K562 (cell line): Measurements from ENCODE around the gene ENTPD6. TPM values are rescaled to one million over a fixed set of nuclear protein-coding genes. Genes with fewer than 3 reads are reported as not detected.

Experiments used
- ATAC-seq: fragments of 200-7000 bp; cut with Tn5 transposase; 3 replicates; pipeline ENCODE4 v1.9.1; 2020; ENCODE audit warnings: moderate library complexity
- BruUV-seq: library from RNA; stranded (reverse); fragments of 400-500 nt; replicated peaks from 2 replicates; lab custom pipeline; 2021; lab: Mats Ljungman, UMichigan
- CTCF ChIA-PET: fragments of 300-600 bp; formaldehyde crosslinking; extraction: SDS; loops from one replicate; lab custom pipeline; 2021; ENCODE audit warnings: low intra/inter-chr PET ratio; lab: Yijun Ruan, JAX
- POLR2A ChIA-PET: fragments of 300-600, 350-650 bp; sonication (Branson Sonifier 250); formaldehyde crosslinking; extraction: SDS; loops from one replicate; lab custom pipeline; 2021; ENCODE audit warnings: antibody characterized with exemption, inconsistent platforms; lab: Yijun Ruan, JAX
- DNase-seq, 4 experiments: peaks; one replicate each; pipeline versions ENCODE4 v3.0.0 to v3.0.0-alpha.2; 2011 to 2018; ENCODE audit warnings: low spot score in 3 of 4, mixed read lengths in 3 of 4; ENCODE audit errors: extremely low read depth in 1 of 4
- FAIRE-seq: peaks from 2 replicates; lab custom pipeline; 2011; peaks lifted over from hg19 to GRCh38; lab: Jason Lieb, UNC
- H2AFZ ChIP-seq: 2 replicates; pipeline ENCODE4 v1.6.0; 2011; ENCODE audit warnings: low read depth, low read length, control low read depth, inconsistent platforms
- H3K27ac ChIP-seq: fragments of 200-600 bp; 3 replicates; pipeline ENCODE4 v1.8.0; 2011; ENCODE audit warnings: low read depth, mild to moderate bottlenecking, control low read depth, inconsistent platforms, low read length, moderate library complexity, mixed read lengths; ENCODE audit errors: extremely low read depth
- H3K27me3 ChIP-seq, 2 experiments: fragments of 300-600 bp in 1 of 2; 2 replicates in 1 of 2; 3 replicates in 1 of 2; pipeline versions ENCODE4 v1.6.0 to v1.8.0; 2011; ENCODE audit warnings: inconsistent platforms in 2 of 2, low read length in 2 of 2, mild to moderate bottlenecking in 1 of 2, mixed read lengths in 1 of 2, moderate library complexity in 1 of 2; ENCODE audit not compliant: control insufficient read depth in 2 of 2, insufficient read depth in 2 of 2
- H3K36me3 ChIP-seq: fragments of 300-600 bp; 3 replicates; pipeline ENCODE4 v1.8.0; 2011; ENCODE audit warnings: mild to moderate bottlenecking, low read length, inconsistent platforms; ENCODE audit not compliant: control insufficient read depth, insufficient read depth
- H3K4me1 ChIP-seq, 2 experiments: fragments of 200-600 bp in 1 of 2; replicated peaks in 1 of 2; 2 replicates in 1 of 2; 3 replicates in 1 of 2; pipeline versions ENCODE4 v1.5.1 to v1.8.0; 2011; ENCODE audit warnings: inconsistent platforms in 2 of 2, low read length in 2 of 2, mild to moderate bottlenecking in 1 of 2, mixed read lengths in 1 of 2, moderate library complexity in 1 of 2; ENCODE audit not compliant: control insufficient read depth in 2 of 2, insufficient read depth in 2 of 2
- H3K4me2 ChIP-seq: 2 replicates; pipeline ENCODE4 v1.6.1; 2011; ENCODE audit warnings: low read length, control low read depth, inconsistent platforms, mixed read lengths; ENCODE audit not compliant: insufficient read depth
- H3K4me3 ChIP-seq: fragments of 200-600 bp; sonication (generic), shearing (Covaris generic); 2 replicates; pipeline ENCODE4 v1.5.1; 2016; ENCODE audit warnings: control low read depth, inconsistent platforms
- H3K79me2 ChIP-seq: fragments of 200-600 bp; 3 replicates; pipeline ENCODE4 v1.8.0; 2011; ENCODE audit warnings: low read length, inconsistent platforms; ENCODE audit not compliant: control insufficient read depth, insufficient read depth
- H3K9ac ChIP-seq, 2 experiments: 2 replicates each; pipeline versions ENCODE4 v1.6.0 to v1.6.1; 2011; ENCODE audit warnings: low read depth in 2 of 2, low read length in 2 of 2, control low read depth in 1 of 2, inconsistent platforms in 1 of 2, mild to moderate bottlenecking in 1 of 2, mixed read lengths in 1 of 2; ENCODE audit not compliant: insufficient read depth in 1 of 2
- H3K9me1 ChIP-seq: one replicate; pipeline ENCODE4 v1.6.0; 2011; ENCODE audit warnings: inconsistent platforms, mild to moderate bottlenecking, low read length, moderate library complexity; ENCODE audit not compliant: control insufficient read depth, insufficient read depth
- H3K9me3 ChIP-seq: replicated peaks from 2 replicates; pipeline ENCODE4 v1.5.1; 2011; ENCODE audit warnings: low read depth, low read length, inconsistent platforms; ENCODE audit not compliant: control insufficient read depth, insufficient read depth
- H4K20me1 ChIP-seq: replicated peaks from 2 replicates; pipeline ENCODE4 v1.6.1; 2011; ENCODE audit warnings: low read length, inconsistent platforms, mixed read lengths; ENCODE audit not compliant: control insufficient read depth, insufficient read depth
- ARNT ChIP-seq, 2 experiments: fragments of 450-650 bp; IDR thresholded peaks; 2 replicates each; pipeline ENCODE4 v1.6.1; 2016; ENCODE audit warnings: mild to moderate bottlenecking in 1 of 2
- ELF1 ChIP-seq: fragments of 200-800 bp; sonication (Bioruptor generic); IDR thresholded peaks from 2 replicates; pipeline ENCODE4 v1.6.1; 2016; ENCODE audit warnings: missing genetic modification characterization, missing compliant biosample characterization
- HDAC2 ChIP-seq: fragments of 450-650 bp; IDR thresholded peaks from 2 replicates; pipeline ENCODE4 v1.6.1; 2016; ENCODE audit warnings: mild to moderate bottlenecking
- MBD2 ChIP-seq: sonication (generic); IDR thresholded peaks from 2 replicates; pipeline ENCODE4 v1.6.1; 2016; ENCODE audit warnings: low read depth, borderline replicate concordance
- MCM2 ChIP-seq: fragments of 450-650 bp; IDR thresholded peaks from 2 replicates; pipeline ENCODE4 v1.6.1; 2017; ENCODE audit warnings: low read depth, mild to moderate bottlenecking
- NCOA4 ChIP-seq: fragments of 450-650 bp; IDR thresholded peaks from 2 replicates; pipeline ENCODE4 v1.6.1; 2018; ENCODE audit warnings: mild to moderate bottlenecking; ENCODE audit not compliant: partially characterized antibody
- RNF2 ChIP-seq: sonication (generic); IDR thresholded peaks from 2 replicates; pipeline ENCODE4 v1.6.1; 2016
- SP1 ChIP-seq: sonication (generic); formaldehyde crosslinking; IDR thresholded peaks from 2 replicates; pipeline ENCODE4 v1.8.1; 2022; ENCODE audit warnings: mild to moderate bottlenecking, missing genetic modification reagents
- SREBF1 ChIP-seq: fragments of 150-350 bp; IDR thresholded peaks from 2 replicates; pipeline ENCODE4 v1.6.1; 2014; ENCODE audit warnings: antibody characterized with exemption, low read depth, low read length, borderline replicate concordance
- TAF9B ChIP-seq: fragments of 450-650 bp; IDR thresholded peaks from 2 replicates; pipeline ENCODE4 v1.6.1; 2018; ENCODE audit warnings: mild to moderate bottlenecking; ENCODE audit not compliant: partially characterized antibody
- UBTF ChIP-seq, 2 experiments: IDR thresholded peaks; 2 replicates each; pipeline ENCODE4 v1.6.1; 2012; ENCODE audit warnings: improper control_type of control experiment in 2 of 2, low read depth in 2 of 2, low read length in 2 of 2, borderline replicate concordance in 1 of 2
- ZBTB2 ChIP-seq: fragments of 450-650 bp; IDR thresholded peaks from 2 replicates; pipeline ENCODE4 v1.6.1; 2016; ENCODE audit warnings: antibody characterized with exemption
- ZNF589 ChIP-seq: fragments of 200-800 bp; sonication (Bioruptor generic); IDR thresholded peaks from 2 replicates; pipeline ENCODE4 v1.6.1; 2016; ENCODE audit warnings: low read depth, missing genetic modification characterization, missing compliant biosample characterization
- ZNF696 ChIP-seq: fragments of 250-450 bp; sonication (Bioruptor Pico); conservative IDR thresholded peaks from 2 replicates; pipeline ENCODE4 v1.4.0; 2020; ENCODE audit warnings: mild to moderate bottlenecking, moderate library complexity
- WGBS: fragments of 100-300 bp; shearing (Covaris generic); methylation state at CpG from one replicate; pipeline ENCODE4 v1.1.6; 2016; ENCODE audit warnings: low coverage, mixed read lengths; ENCODE audit not compliant: insufficient coverage; ENCODE audit errors: missing lambda C conversion rate; 5-methylcytosine and 5-hydroxymethylcytosine counted together
- in situ Hi-C: fragments of 300-500 bp; cut with MboI; formaldehyde crosslinking; loops from 4 replicates; pipeline ENCODE4 v1.15.0; 2018; ENCODE audit warnings: inconsistent platforms, mixed read lengths
- intact Hi-C: fragments of 100-400 bp; cut with micrococcal nuclease; formaldehyde crosslinking; loops from 2 replicates; pipeline ENCODE4 v1.14.2; 2022
- polyA plus RNA-seq, 8 experiments: library from polyadenylated mRNA; depleted of rRNA in 4 of 8; stranded (reverse) in 5 of 8; unstranded in 3 of 8; fragments of >200 nt; fragmentation: Nextera tagmentation in 2 of 8; fragmentation: Illumina TruSeq in 1 of 8; extraction: Ambion mirVana in 2 of 8; extraction: Trizol in 1 of 8; gene quantifications; 2 replicates each; pipeline versions ENCODE4 v1.2.1 to v1.2.3, GENCODE V29; 2011 to 2014; ENCODE audit warnings: inconsistent platforms in 1 of 8, missing spikeins in 1 of 8
- total RNA-seq, 7 experiments: library from RNA; depleted of rRNA in 6 of 7; stranded (reverse); fragments of >200 nt in 6 of 7; fragmentation: Illumina TruSeq in 2 of 7; extraction: Trizol in 2 of 7; gene quantifications; 2 replicates each; pipeline versions ENCODE4 v1.2.1 to v1.2.3, GENCODE V29; 2011 to 2021; ENCODE audit warnings: low replicate concordance in 1 of 7

ENTPD6 gene
- total and polyA plus RNA-seq, 9 of the 15 experiments (the other 6 are each of a cell fraction or from before 2014, with no cell fraction given): 0.82 to 36.8 (median 22.4) TPM

- in situ Hi-C loops (loop anchor here (10.0 kb wide), 1 partner anchor 169 kb away; no protein-coding TSS in a partner anchor), intact Hi-C loops (loop anchor here (10.0 kb wide), 1 partner anchor 99 kb away; no protein-coding TSS in a partner anchor)
- no peak overlapping the region for H3K4me2 ChIP-seq
- H3K4me3 ChIP-seq: no peak overlapping the region
- no peak for TF ChIP-seq SREBF1
- no peak for TF ChIP-seq MBD2
- no peak for TF ChIP-seq ELF1
- TF ChIP-seq MCM2: no peak
- no peak for TF ChIP-seq ZNF696 (CRISPR knock-in tag)
- TF ChIP-seq HDAC2: no peak
- FAIRE-seq: no peak
- no peak overlapping the region for H2AFZ ChIP-seq
- H4K20me1 ChIP-seq: no peaks in the 10 kb centered on the region
- 0 out of 5 replicates have a peak, but pooled peaks cover 0 to 8% of the 10 kb centered on the region in 2 experiments for H3K27me3 ChIP-seq
- ATAC-seq: no peak
- POLR2A ChIA-PET: no interaction called here
- BruUV-seq: no TSS peak
- no peaks in the 10 kb centered on the region for H3K9me3 ChIP-seq
- DNase-seq: no peak
- no peaks in the 10 kb centered on the region for H3K9me1 ChIP-seq
- H3K4me1 ChIP-seq: no peaks in the 10 kb centered on the region
- CTCF ChIA-PET: no interaction called here
- no peaks in the 10 kb centered on the region for H3K36me3 ChIP-seq
- H3K79me2 ChIP-seq: no peaks in the 10 kb centered on the region
- H3K27ac ChIP-seq: no peak overlapping the region
- no peak overlapping the region for H3K9ac ChIP-seq
Observed at GRCh38 chr20:25173886-25174308, 21.6 kb upstream of the ENTPD6 start.

GRCh38 chr20:25176184-25176583, 19.3 kb upstream of the ENTPD6 start:
- Histone ChIP-seq H3K9me1 (no peaks in the 10 kb centered on the region), H3K4me3 (no peak overlapping the region), H3K79me2 (no peaks in the 10 kb centered on the region), H3K9me3 (no peaks in the 10 kb centered on the region), H3K27ac (no peak overlapping the region), H3K27me3 (0 out of 5 replicates have a peak, but pooled peaks cover 0 to 8% of the 10 kb centered on the region in 2 experiments), H3K4me2 (no peak overlapping the region), H3K4me1 (peaks cover 0 to 3% of the 10 kb centered on the region in 2 experiments; a peak in 1 of 5 replicates), H2AFZ (no peak overlapping the region), H3K36me3 (no peaks in the 10 kb centered on the region), H3K9ac (no peak overlapping the region; a peak in 1 of 4 replicates), H4K20me1 (no peaks in the 10 kb centered on the region)
- BruUV-seq: no TSS peak
- ChIA-PET CTCF (no interaction called here), POLR2A (interaction anchor here (0.6 to 0.7 kb wide), 2 partner anchors 10 to 197 kb away, joined by 3 to 5 read pairs; no protein-coding TSS in a partner anchor)
- DNase-seq (no peak), FAIRE-seq (no peak), ATAC-seq (no peak)
- intact Hi-C loops (loop anchor here (10.0 kb wide), 1 partner anchor 101 kb away; no protein-coding TSS in a partner anchor), in situ Hi-C loops (loop anchor here (10.0 kb wide), 1 partner anchor 171 kb away; no protein-coding TSS in a partner anchor)
- 0% methylated on average over 3 of the region's 3 CpGs for WGBS
- no peak for TF ChIP-seq ZNF589 (CRISPR knock-in tag)
- no peak for TF ChIP-seq NCOA4
- no peak for TF ChIP-seq ZBTB2
- no peak for TF ChIP-seq TAF9B
- TF ChIP-seq UBTF (IDR thresholded peaks at IDR 0.05; ENCODE audit: borderline replicate concordance in 1 of 2, low read depth in 2 of 2, low read length in 2 of 2): no peak
- TF ChIP-seq RNF2: no peak
- TF ChIP-seq SP1 (CRISPR knock-in tag): no peak
- TF ChIP-seq ARNT (IDR thresholded peaks at IDR 0.05): no peak
